HG02970 (cell line): ENCODE data around the gene PLEKHG1.

Experiments
- ATAC-seq: cut with Tn5 transposase; IDR thresholded peaks from one replicate; pipeline ENCODE4 v1.9.1; 2021; ENCODE audit warnings: mild to moderate bottlenecking, moderate library complexity, moderate number of reproducible peaks; ENCODE audit not compliant: unreplicated experiment, low FRiP score

Gene PLEKHG1

GRCh38 chr6:150599199-150600009 is at the start of gene PLEKHG1:
TSS of gene PLEKHG1 (plus strand) at chr6:150599885. CDS start at chr6:150733682, 133,797 bp downstream.
- peak; percentile 72 for ATAC-seq

DNA sequence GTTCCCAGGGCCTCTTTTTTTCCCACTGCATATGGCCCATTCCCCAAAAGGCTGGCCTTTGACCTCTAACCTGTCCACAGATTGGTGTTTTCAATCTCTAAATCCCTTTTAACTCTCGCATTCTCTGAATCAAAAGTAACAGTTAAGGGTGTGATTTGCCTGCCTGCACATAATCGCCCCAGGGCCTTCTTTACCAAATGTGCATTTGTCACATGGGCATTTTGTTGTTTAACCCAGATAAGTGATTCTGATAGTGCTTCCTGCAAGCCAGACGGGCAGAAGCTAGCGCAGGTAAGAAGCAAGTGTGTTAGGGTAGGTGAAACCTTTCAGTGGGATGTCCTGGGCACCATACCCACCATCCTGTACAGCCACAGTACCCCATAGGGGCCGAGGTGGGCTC is 49.4 kb upstream of the PLEKHG1 start:
- ATAC-seq = no peak

DNA sequence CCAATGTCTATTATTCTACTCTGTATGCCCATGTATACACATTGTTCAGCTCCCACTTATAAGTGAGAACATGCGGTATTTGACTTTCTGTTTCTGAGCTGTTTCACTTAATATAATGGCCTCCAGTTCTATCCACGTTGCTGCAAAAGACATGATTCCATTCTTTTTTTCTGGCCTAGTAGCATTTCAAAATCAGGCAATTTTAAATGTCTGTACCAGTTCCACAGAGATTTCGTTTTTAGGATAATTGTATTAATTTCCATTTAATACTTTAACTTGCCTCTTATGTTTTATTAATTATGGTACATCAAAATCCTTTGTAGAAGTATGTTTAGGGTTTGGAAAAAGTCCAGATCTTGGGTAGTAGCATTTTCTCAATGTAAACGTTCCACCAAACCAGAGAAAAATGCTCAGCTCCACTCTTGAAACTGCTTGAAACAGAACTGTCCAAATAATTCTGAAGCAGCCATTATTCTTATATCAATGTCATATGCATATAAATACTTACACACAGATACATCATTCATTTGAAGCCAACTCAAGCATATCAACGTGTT is 42.6 kb upstream of the PLEKHG1 start:
- ATAC-seq = no peak

- no peak for ATAC-seq
Measured at GRCh38 chr6:150560004-150560883, 39.4 kb upstream of the PLEKHG1 start.

- ATAC-seq = no peak
Measured at GRCh38 chr6:150560884-150561219, 38.8 kb upstream of the PLEKHG1 start.

GRCh38 chr6:150565945-150566344 is 33.7 kb upstream of the PLEKHG1 start:
- no peak for ATAC-seq

DNA sequence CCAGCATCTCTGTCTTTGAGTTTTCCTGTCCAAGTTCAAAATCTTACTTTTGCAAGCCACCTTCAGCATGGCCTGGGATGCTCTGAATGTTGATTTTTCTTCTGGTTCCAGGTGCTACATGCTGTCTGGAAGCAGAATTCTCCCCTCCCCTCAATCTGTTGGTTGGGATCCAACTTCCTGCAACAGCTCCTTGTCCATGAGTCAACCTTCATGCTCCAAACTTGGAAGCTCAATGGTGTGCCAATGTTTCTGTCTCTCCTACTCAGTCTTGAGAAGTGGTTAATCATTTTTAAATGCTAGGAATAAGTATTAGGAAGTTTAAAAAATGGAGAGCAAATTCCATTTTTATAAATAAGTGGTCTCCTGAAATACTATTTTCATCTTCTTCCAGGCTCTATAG is 33.2 kb upstream of the PLEKHG1 start:
- no peak for ATAC-seq

DNA sequence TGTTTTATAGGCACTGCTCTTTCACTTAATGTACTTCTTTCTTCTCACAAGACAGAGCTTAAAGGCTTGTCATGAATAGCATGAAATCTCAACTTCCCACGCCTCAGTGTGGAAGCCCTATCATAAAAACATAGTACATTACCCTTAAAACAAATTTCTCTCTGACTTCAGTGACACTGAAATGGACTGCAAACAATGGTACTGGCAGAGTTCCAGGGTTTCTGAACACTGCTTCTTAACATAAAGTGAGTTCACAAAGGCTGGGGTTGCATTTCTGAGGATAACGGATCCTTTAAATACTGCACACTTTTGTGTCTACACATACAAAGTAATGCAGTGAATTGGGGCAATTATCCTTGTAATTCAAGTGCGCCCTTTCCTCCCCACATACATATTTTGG is 32.3 kb upstream of the PLEKHG1 start:
- ATAC-seq = no peak

DNA sequence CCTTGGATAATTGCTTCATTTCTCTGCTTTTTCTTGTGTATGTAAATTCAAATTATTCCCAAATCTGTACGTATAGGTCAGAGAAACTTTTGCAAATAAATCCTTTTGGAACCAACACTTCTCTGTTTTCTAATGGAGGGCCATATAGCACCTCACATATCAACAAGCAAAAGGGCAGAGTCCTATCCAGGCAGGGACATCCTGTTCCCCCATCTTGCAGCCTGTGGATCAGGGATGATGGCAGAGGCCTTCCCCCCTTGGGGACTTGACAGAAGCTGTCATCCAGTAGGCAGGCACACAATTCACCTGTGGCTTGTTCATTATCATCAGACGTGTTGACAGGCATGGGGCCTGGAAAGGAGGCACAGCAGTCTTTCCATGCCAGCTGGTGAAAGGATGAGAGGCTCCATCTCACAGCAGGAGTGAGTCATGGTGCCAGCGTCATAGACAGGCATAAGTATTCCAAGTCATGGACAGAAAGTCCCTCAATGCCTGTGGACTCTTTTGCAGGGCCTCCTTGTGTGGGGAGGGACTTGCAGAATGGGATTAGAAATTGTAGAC is 31.8 kb upstream of the PLEKHG1 start:
- no peak for ATAC-seq

- no peak for ATAC-seq
Measured at GRCh38 chr6:150568560-150568959, 31.1 kb upstream of the PLEKHG1 start.

- no peak for ATAC-seq
Measured at GRCh38 chr6:150569161-150569560, 30.5 kb upstream of the PLEKHG1 start.

- no peak for ATAC-seq
Measured at GRCh38 chr6:150573041-150573681, 26.5 kb upstream of the PLEKHG1 start.

DNA sequence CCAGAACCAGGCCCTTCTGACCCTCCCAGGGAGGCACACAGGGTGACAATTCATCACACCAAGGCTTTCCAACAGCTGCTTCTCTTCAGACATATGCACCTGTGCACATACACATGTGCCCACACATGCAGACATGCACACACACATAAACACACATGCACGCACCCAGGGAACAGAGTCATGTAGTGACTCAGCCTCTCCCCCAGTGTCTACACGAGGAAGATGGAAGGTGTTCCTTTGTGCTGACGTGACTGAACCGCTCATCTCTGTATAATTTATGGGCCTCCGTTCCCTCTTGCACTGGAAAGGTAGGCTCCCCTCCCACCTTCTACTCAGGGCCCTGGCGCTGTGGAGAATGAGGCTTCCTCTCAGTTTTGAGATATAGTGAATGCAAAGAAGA is 23.8 kb upstream of the PLEKHG1 start:
- no peak for ATAC-seq

DNA sequence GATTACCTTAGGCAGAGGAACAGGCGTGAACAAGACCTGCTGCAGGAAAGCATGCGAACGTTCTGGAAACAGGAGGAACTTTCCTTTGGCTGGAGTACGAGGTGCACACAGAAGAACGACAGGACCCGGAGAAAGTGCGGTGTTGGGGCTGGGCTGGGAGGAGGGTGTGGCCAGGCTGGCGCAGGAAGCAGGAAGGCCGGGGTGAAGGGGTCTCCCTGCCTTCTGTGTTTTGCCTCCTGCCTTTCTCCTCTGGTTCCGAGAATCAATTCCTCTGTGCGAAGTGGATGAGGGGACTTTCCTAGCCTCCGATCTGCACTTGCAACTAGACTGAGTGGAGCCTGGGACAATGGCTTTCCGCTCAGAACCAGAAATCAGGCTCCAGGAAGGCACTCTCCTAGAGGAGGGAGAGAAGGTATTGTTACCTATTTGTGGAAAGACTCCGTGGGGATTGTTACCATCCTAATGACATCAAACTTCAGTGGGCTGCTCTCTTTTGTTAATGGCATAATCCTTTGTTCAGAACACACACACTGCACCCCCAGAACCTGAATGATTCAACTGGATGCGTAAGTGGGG is 22.9 kb upstream of the PLEKHG1 start:
- no peak for ATAC-seq

DNA sequence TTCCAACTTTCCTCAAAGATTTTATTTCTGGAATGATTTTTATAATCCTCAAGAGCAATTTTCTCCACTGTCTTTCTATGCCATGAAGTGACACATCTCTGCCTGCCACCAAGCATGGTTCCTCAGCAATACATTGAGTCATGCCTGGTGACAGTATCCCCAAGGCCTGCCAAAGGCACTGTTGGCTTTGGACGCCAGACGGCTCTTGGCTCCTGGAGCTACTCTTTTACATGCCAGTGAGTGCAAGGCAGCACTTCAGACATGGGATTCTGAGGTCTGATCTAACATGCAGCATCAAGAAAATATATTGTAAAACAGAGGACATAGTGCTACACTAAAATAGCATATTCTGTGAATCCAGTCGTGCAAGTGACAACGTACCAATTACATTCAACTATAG is 20.1 kb upstream of the PLEKHG1 start:
- ATAC-seq = no peak

- no peak for ATAC-seq
Measured at GRCh38 chr6:150580489-150580888, 19.2 kb upstream of the PLEKHG1 start.

- no peak for ATAC-seq
Measured at GRCh38 chr6:150584065-150584464, 15.6 kb upstream of the PLEKHG1 start.

- no peak for ATAC-seq
Measured at GRCh38 chr6:150584596-150584995, 15.1 kb upstream of the PLEKHG1 start.

- ATAC-seq = no peak
Measured at GRCh38 chr6:150586850-150587359, 12.8 kb upstream of the PLEKHG1 start.

- ATAC-seq = no peak
Measured at GRCh38 chr6:150587637-150588036, 12.0 kb upstream of the PLEKHG1 start.
